ENCODE results near the gene MAGI2. TPM values are rescaled to one million over a fixed set of nuclear protein-coding genes. Genes with fewer than 3 reads are reported as not detected.

Gene MAGI2
- total RNA-seq, 4 donors from 2014 or later: 0.23 to 5.5 (median 0.45) TPM

- H3K9me3 ChIP-seq: no peaks in the 10 kb centered on the region
- H3K4me1 ChIP-seq: no peaks in the 10 kb centered on the region
- TF ChIP-seq CTCF (IDR thresholded peaks at IDR 0.05): no peak
- TF ChIP-seq POLR2A (IDR thresholded peaks at IDR 0.05): no peak
- no peaks in the 10 kb centered on the region for H3K27me3 ChIP-seq
- H3K27ac ChIP-seq: no peak overlapping the region
- intact Hi-C loops (cut with DNase I): no loop called here
- no peak for DNase-seq
- H3K4me3 ChIP-seq: no peak overlapping the region
- no peaks in the 10 kb centered on the region for H3K36me3 ChIP-seq
- 49 to 66% methylated on average over 2 of the region's 2 CpGs for WGBS, 2 donors
Observed at GRCh38 chr7:78398576-78398975, 1054.9 kb downstream of the MAGI2 start.

DNA sequence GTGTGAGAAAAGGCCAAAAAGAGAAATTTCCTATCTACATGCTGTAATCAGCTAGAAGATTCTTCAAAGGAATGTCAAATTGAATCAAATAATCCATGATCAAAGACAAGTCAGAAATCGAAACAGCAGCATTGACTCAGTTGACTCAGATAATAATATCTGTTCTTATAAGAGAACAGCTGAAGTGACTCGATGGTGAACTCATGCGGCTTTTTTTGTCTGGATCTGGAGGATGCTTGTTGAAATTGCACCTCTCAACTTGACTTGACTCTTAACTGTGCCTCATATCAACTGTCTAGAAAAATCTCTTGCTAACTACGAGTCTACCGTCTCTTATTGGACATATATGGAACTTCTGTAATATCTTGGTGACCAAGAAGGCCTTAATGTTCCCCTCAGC is 1055.4 kb downstream of the MAGI2 start:
- Histone ChIP-seq H3K27ac (no peak overlapping the region), H3K4me3 (no peak overlapping the region), H3K27me3 (no peaks in the 10 kb centered on the region), H3K4me1 (no peaks in the 10 kb centered on the region), H3K36me3 (no peaks in the 10 kb centered on the region), H3K9me3 (no peaks in the 10 kb centered on the region)
- no peak for DNase-seq
- 80 to 85% methylated on average over 5 of the region's 5 CpGs for WGBS, 2 donors
- intact Hi-C loops (cut with DNase I): no loop called here
- TF ChIP-seq POLR2A (IDR thresholded peaks at IDR 0.05): no peak
- no peak for TF ChIP-seq CTCF (IDR thresholded peaks at IDR 0.05)

GRCh38 chr7:78396210-78396609 is 1057.3 kb downstream of the MAGI2 start:
- 68% methylated on average over 3 of the region's 3 CpGs for WGBS, 2 donors
- Histone ChIP-seq H3K9me3 (no peaks in the 10 kb centered on the region), H3K4me3 (no peak overlapping the region), H3K27ac (no peak overlapping the region), H3K27me3 (no peaks in the 10 kb centered on the region), H3K36me3 (no peaks in the 10 kb centered on the region), H3K4me1 (no peaks in the 10 kb centered on the region)
- no peak for DNase-seq
- intact Hi-C loops (cut with DNase I): no loop called here
- TF ChIP-seq POLR2A (IDR thresholded peaks at IDR 0.05) (no peak), CTCF (IDR thresholded peaks at IDR 0.05) (no peak)

DNA sequence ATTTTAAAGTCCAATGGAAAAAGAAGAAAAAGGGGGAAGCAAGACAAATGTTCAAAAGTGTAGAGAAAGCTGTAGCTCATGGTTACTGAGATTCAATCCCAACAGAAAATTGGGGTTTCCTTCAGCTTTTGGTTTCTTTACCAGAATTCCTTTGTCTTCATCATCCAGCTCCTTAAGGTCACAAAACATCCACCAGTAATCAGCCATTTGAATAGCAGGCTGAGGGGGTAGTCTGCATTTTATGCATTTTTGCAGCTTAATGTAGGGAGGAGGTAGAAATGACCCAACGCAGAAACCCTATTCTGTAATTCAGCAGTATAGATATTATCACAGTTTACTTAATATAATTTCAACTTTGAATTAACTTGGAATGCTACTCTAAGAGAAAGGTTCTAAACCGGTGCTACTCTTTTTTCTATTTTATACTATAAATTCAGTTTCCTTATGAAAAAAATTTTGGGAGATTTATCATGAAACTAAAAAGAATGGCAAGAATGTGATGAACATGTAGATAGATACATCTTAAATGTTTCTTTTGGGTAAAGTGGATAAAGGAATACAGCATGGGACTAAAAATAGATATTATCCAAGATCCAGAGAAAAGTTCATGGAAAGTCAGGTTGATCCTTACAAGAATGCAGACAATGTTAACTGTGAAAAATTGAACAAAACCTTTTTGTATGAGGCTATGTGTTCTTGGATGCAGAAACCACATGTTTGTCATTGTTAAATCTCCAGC is 1058.0 kb downstream of the MAGI2 start:
- Histone ChIP-seq H3K4me1 (no peaks in the 10 kb centered on the region), H3K27me3 (no peaks in the 10 kb centered on the region), H3K9me3 (no peaks in the 10 kb centered on the region), H3K27ac (no peak overlapping the region), H3K4me3 (no peak overlapping the region), H3K36me3 (no peaks in the 10 kb centered on the region)
- TF ChIP-seq CTCF (IDR thresholded peaks at IDR 0.05) (no peak), POLR2A (IDR thresholded peaks at IDR 0.05) (no peak)
- no peak for DNase-seq
- 92 to 96% methylated on average over 2 of the region's 2 CpGs for WGBS, 2 donors
- intact Hi-C loops (cut with DNase I): no loop called here

GRCh38 chr7:78389022-78389421 is 1064.4 kb downstream of the MAGI2 start:
- H3K4me1 ChIP-seq: no peaks in the 10 kb centered on the region
- DNase-seq: no peak
- TF ChIP-seq POLR2A (IDR thresholded peaks at IDR 0.05) (no peak), CTCF (IDR thresholded peaks at IDR 0.05) (no peak)
- no peak overlapping the region for H3K4me3 ChIP-seq
- no peak overlapping the region for H3K27ac ChIP-seq
- intact Hi-C loops (cut with DNase I): no loop called here
- H3K27me3 ChIP-seq: no peaks in the 10 kb centered on the region
- no peaks in the 10 kb centered on the region for H3K36me3 ChIP-seq
- 70% methylated on average over 4 of the region's 4 CpGs for WGBS, 2 donors
- no peaks in the 10 kb centered on the region for H3K9me3 ChIP-seq

Data from esophagus squamous epithelium (tissue), 5 donors.